ENCODE measurements around the gene KLHDC1. TPM values are rescaled to one million over a fixed set of nuclear protein-coding genes. Genes with fewer than 3 reads are reported as not detected.
"Not testable (repeated sequence)": the region's sequence is repeated elsewhere in the genome, so short reads cannot be mapped to it uniquely, and the experiment has no call there.

Gene KLHDC1
- total RNA-seq, 1 donor from 2014 or later = 0.98 TPM

- H3K9me3 Mint-ChIP-seq (ENCODE audit: unreplicated experiment) = no peaks in the 10 kb centered on the region
- DNase-seq = no peak
- H3K27me3 Mint-ChIP-seq (ENCODE audit: unreplicated experiment) = no peaks in the 10 kb centered on the region
- H3K4me1 Mint-ChIP-seq (ENCODE audit: low read depth, unreplicated experiment) = no peaks in the 10 kb centered on the region
- TF ChIP-seq, protein P1, sequence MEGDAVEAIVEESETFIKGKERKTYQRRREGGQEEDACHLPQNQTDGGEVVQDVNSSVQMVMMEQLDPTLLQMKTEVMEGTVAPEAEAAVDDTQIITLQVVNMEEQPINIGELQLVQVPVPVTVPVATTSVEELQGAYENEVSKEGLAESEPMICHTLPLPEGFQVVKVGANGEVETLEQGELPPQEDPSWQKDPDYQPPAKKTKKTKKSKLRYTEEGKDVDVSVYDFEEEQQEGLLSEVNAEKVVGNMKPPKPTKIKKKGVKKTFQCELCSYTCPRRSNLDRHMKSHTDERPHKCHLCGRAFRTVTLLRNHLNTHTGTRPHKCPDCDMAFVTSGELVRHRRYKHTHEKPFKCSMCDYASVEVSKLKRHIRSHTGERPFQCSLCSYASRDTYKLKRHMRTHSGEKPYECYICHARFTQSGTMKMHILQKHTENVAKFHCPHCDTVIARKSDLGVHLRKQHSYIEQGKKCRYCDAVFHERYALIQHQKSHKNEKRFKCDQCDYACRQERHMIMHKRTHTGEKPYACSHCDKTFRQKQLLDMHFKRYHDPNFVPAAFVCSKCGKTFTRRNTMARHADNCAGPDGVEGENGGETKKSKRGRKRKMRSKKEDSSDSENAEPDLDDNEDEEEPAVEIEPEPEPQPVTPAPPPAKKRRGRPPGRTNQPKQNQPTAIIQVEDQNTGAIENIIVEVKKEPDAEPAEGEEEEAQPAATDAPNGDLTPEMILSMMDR (IDR thresholded peaks at IDR 0.05; ENCODE audit: partially characterized antibody, unreplicated experiment) = no peak
- H3K27ac Mint-ChIP-seq (ENCODE audit: unreplicated experiment) = no peak overlapping the region
- H3K4me3 Mint-ChIP-seq (ENCODE audit: unreplicated experiment) = no peak overlapping the region
- H3K36me3 Mint-ChIP-seq (ENCODE audit: unreplicated experiment) = no peaks in the 10 kb centered on the region
Observed at GRCh38 chr14:49702725-49703124, 9.8 kb downstream of the KLHDC1 start.

- no peaks in the 10 kb centered on the region for H3K27me3 Mint-ChIP-seq (ENCODE audit: unreplicated experiment)
- H3K36me3 Mint-ChIP-seq (ENCODE audit: unreplicated experiment) = no peaks in the 10 kb centered on the region
- TF ChIP-seq, protein P1 (IDR thresholded peaks at IDR 0.05; ENCODE audit: partially characterized antibody, unreplicated experiment) = no peak
- no peak overlapping the region for H3K27ac Mint-ChIP-seq (ENCODE audit: unreplicated experiment)
- H3K4me3 Mint-ChIP-seq (ENCODE audit: unreplicated experiment) = no peak overlapping the region
- no peaks in the 10 kb centered on the region for H3K9me3 Mint-ChIP-seq (ENCODE audit: unreplicated experiment)
- no peaks in the 10 kb centered on the region for H3K4me1 Mint-ChIP-seq (ENCODE audit: low read depth, unreplicated experiment)
- no peak for DNase-seq
Observed at GRCh38 chr14:49703965-49704364, 11.0 kb downstream of the KLHDC1 start.

- H3K36me3 Mint-ChIP-seq (ENCODE audit: unreplicated experiment); H3K9me3 Mint-ChIP-seq (ENCODE audit: unreplicated experiment); H3K27me3 Mint-ChIP-seq (ENCODE audit: unreplicated experiment); DNase-seq; H3K27ac Mint-ChIP-seq (ENCODE audit: unreplicated experiment); H3K4me1 Mint-ChIP-seq (ENCODE audit: low read depth, unreplicated experiment); H3K4me3 Mint-ChIP-seq (ENCODE audit: unreplicated experiment): not testable (repeated sequence)
Observed at GRCh38 chr14:49704471-49704870, 11.6 kb downstream of the KLHDC1 start.

- H3K4me3 Mint-ChIP-seq (ENCODE audit: unreplicated experiment) = not testable (repeated sequence)
Observed at GRCh38 chr14:49710993-49711392, 18.1 kb downstream of the KLHDC1 start.

DNA sequence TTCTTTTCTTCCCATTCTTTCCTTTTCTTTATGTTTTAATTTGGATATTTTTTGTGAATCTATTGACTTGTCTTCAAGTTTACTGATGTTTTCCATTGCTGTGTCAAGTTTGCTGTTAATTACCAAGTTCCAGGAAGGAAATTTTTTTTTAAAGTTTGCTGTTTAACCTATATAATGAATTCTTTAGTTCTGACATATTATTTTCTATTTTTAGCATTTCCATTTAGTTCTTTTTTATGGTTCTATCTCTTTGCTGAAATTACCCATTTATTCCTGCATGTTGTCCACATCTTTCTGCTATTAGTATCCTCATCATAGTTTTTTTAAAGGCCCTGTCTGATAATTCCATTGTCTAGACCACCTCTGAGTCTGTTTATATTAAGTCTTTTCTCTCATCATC, 27.8 kb downstream of the KLHDC1 start:
- Mint-ChIP-seq H3K36me3 (ENCODE audit: unreplicated experiment) (peaks cover 14% of the 10 kb centered on the region), H3K4me1 (ENCODE audit: low read depth, unreplicated experiment) (no peaks in the 10 kb centered on the region), H3K27ac (ENCODE audit: unreplicated experiment) (no peak overlapping the region), H3K27me3 (ENCODE audit: unreplicated experiment) (no peaks in the 10 kb centered on the region), H3K4me3 (ENCODE audit: unreplicated experiment) (no peak overlapping the region), H3K9me3 (ENCODE audit: unreplicated experiment) (peaks cover 5% of the 10 kb centered on the region)
- TF ChIP-seq, protein P1 (IDR thresholded peaks at IDR 0.05; ENCODE audit: partially characterized antibody, unreplicated experiment) = no peak
- no peak for DNase-seq

More at GRCh38 chr14:49710993-49711392, 18.1 kb downstream of the KLHDC1 start:
- H3K4me1 Mint-ChIP-seq (ENCODE audit: low read depth, unreplicated experiment); DNase-seq; H3K27me3 Mint-ChIP-seq (ENCODE audit: unreplicated experiment); H3K27ac Mint-ChIP-seq (ENCODE audit: unreplicated experiment); H3K9me3 Mint-ChIP-seq (ENCODE audit: unreplicated experiment); H3K36me3 Mint-ChIP-seq (ENCODE audit: unreplicated experiment): not testable (repeated sequence)

DNA sequence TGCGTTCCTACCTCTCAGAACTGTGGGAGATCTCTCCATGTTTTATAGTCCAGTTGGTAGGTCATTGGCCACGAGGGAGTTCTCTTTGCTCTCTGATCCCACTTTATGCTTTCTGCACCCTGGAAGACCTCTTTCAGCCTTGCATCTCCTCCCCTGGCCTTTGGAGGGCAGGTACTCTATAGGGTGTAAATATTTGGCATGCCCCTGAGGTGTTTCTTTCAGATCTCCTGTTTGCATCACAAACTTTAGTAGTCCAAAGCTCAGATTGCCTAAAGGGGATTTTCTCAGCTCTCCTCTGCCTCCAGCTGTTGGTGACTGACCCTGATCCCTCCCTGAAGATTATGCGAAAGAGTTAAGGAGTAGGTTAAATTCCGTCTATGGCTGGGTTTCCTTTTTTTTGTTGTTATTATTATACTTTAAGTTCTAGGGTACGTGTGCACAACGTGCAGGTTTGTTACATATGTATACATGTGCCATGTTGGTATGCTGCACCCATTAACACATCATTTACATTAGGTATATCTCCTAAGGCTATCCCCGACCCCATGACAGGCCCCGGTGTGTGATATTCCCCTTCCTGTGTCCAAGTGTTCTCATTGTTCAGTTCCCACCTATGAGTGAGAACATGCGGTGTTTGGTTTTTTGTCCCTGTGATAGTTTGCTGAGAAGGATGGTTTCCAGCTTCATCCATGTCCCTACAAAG, 29.0 kb downstream of the KLHDC1 start:
- H3K36me3 Mint-ChIP-seq (ENCODE audit: unreplicated experiment) = peaks cover 14% of the 10 kb centered on the region
- DNase-seq; H3K4me1 Mint-ChIP-seq (ENCODE audit: low read depth, unreplicated experiment); H3K4me3 Mint-ChIP-seq (ENCODE audit: unreplicated experiment); H3K27ac Mint-ChIP-seq (ENCODE audit: unreplicated experiment); H3K27me3 Mint-ChIP-seq (ENCODE audit: unreplicated experiment); H3K9me3 Mint-ChIP-seq (ENCODE audit: unreplicated experiment): not testable (repeated sequence)

Data from glutamatergic neuron (in vitro differentiated cells).